Measurements from ENCODE around the gene SZRD1. TPM values are rescaled to one million over a fixed set of nuclear protein-coding genes. Genes with fewer than 3 reads are reported as not detected.

Gene SZRD1
- total and polyA plus RNA-seq, 2 of the 8 experiments (the other 6 are each of a cell fraction or from before 2014, with no cell fraction given) = 97.8 to 108 TPM

GRCh38 chr1:16380868-16381267 is 13.8 kb downstream of the SZRD1 start:
- Histone ChIP-seq H3K27me3 (replicated peaks in 1 of 4; ENCODE audit: control insufficient read depth in 3 of 4, extremely low read depth in 1 of 4, insufficient read depth in 3 of 4, low read length in 3 of 4) (no peaks in the 10 kb centered on the region), H3K23me2 (ENCODE audit: low read depth, low read length) (no peaks in the 10 kb centered on the region), H3K4me3 (ENCODE audit: extremely low read depth in 1 of 4, insufficient read depth in 2 of 4, low read depth in 3 of 4, low read length in 4 of 4) (no peak overlapping the region), H2BK20ac (ENCODE audit: low read length) (no peak overlapping the region), H3K23ac (ENCODE audit: insufficient read length) (no peak overlapping the region), H3K79me1 (ENCODE audit: low read depth, low read length) (peaks cover 10% of the 10 kb centered on the region), H2BK120ac (replicated peaks; ENCODE audit: low read depth, low read length) (no peak overlapping the region), H3K56ac (replicated peaks; ENCODE audit: insufficient read length, low read depth, low read length) (no peak overlapping the region), H2BK15ac (ENCODE audit: low read length) (no peak overlapping the region), H2AK5ac (ENCODE audit: low read depth, low read length) (no peak overlapping the region), H3K27ac (ENCODE audit: low read depth, low read length) (no peak overlapping the region), H3K36me3 (ENCODE audit: control insufficient read depth in 2 of 4, insufficient read depth in 4 of 4, low read length in 3 of 4) (no peaks in the 10 kb centered on the region), H3K4me2 (ENCODE audit: insufficient read depth in 1 of 2, low read depth in 2 of 2, low read length in 2 of 2) (no peak overlapping the region), H2BK5ac (ENCODE audit: low read depth, low read length) (no peak overlapping the region), H4K8ac (ENCODE audit: extremely low read depth, insufficient read depth, low read length) (no peak overlapping the region), H3K9ac (replicated peaks in 1 of 4; ENCODE audit: extremely low read depth in 1 of 4, low read depth in 3 of 4, low read length in 3 of 4) (no peak overlapping the region), H4K91ac (replicated peaks; ENCODE audit: insufficient read length, low read length) (no peak overlapping the region), H3K18ac (ENCODE audit: extremely low read depth, low read length) (no peak overlapping the region), H2AFZ (ENCODE audit: low read length) (no peak overlapping the region), H3K14ac (ENCODE audit: insufficient read length) (no peak overlapping the region), H2BK12ac (ENCODE audit: low read depth, low read length) (no peak overlapping the region), H3K4ac (replicated peaks; ENCODE audit: insufficient read length, low read depth, low read length) (no peak overlapping the region), H4K5ac (ENCODE audit: insufficient read length, low read depth, low read length) (no peak overlapping the region), H4K20me1 (replicated peaks in 1 of 2; ENCODE audit: control insufficient read depth in 1 of 2, insufficient read depth in 2 of 2, low read length in 2 of 2) (peaks cover 20 to 38% of the 10 kb centered on the region in 2 experiments), H3K4me1 (replicated peaks in 1 of 4; ENCODE audit: control insufficient read depth in 3 of 4, insufficient read depth in 4 of 4, low read length in 3 of 4) (peaks cover 6 to 16% (median 13%) of the 10 kb centered on the region in 4 experiments), H3K9me3 (ENCODE audit: insufficient read depth in 2 of 2, low read depth in 1 of 2, low read length in 1 of 2) (no peaks in the 10 kb centered on the region), H3K79me2 (ENCODE audit: control insufficient read depth in 1 of 2, insufficient read depth in 2 of 2, low read length in 2 of 2) (peaks cover 23 to 95% of the 10 kb centered on the region in 2 experiments)
- FAIRE-seq = no peak
- POLR2A ChIA-PET (ENCODE audit: partially characterized antibody) = interaction anchor here (0.7 to 1.9 kb wide), 4 partner anchors 11 to 81 kb away, joined by 3 to 6 read pairs (median 4); partner anchors contain the start of gene SZRD1
- WGBS, 2 experiments (ENCODE audit: extremely low coverage in 1 of 2, insufficient coverage in 1 of 2, insufficient read length in 1 of 2, insufficient replicate concordance in 2 of 2, low coverage in 1 of 2, low lambda C conversion rate in 2 of 2, missing lambda C conversion rate in 1 of 2) = 63% methylated on average over 3 of the region's 4 CpGs; no CpG with 5 or more reads in 1 of the 2 experiments
- CTCF ChIA-PET (ENCODE audit: partially characterized antibody) = interaction anchor here (0.6 to 1.6 kb wide), 7 partner anchors 13 to 245 kb away, joined by 3 to 5 read pairs (median 3); no protein-coding TSS in a partner anchor
- no peak for DNase-seq (ENCODE audit: low read depth in 1 of 2, low spot score in 2 of 2)
- no peak for TF ChIP-seq ZNF274 (IDR thresholded peaks at IDR 0.05; ENCODE audit: borderline replicate concordance, extremely low read depth, low read length)
- no peak for TF ChIP-seq CBX8 (IDR thresholded peaks at IDR 0.05; ENCODE audit: borderline replicate concordance, low read depth, low read length)
- TF ChIP-seq KDM5A (IDR thresholded peaks at IDR 0.05; ENCODE audit: low read length) = no peak
- TF ChIP-seq ATF3 (IDR thresholded peaks at IDR 0.05; ENCODE audit: insufficient read depth, low read depth, low read length) = no peak
- TF ChIP-seq TCF12 (IDR thresholded peaks at IDR 0.05; ENCODE audit: low read depth, low read length) = no peak
- TF ChIP-seq CREB1 (IDR thresholded peaks at IDR 0.05) = no peak
- TF ChIP-seq RAD21 (IDR thresholded peaks at IDR 0.05 in 1 of 2, conservative IDR thresholded peaks at IDR 0.05 in 1 of 2; ENCODE audit: low read depth in 2 of 2, low read length in 2 of 2) = no peak
- no peak for TF ChIP-seq RNF2 (IDR thresholded peaks at IDR 0.05; ENCODE audit: borderline replicate concordance, low read depth, low read length, missing control alignments, poor library complexity, severe bottlenecking)
- no peak for TF ChIP-seq BCL11A (IDR thresholded peaks at IDR 0.05; ENCODE audit: low read depth in 2 of 2, low read length in 2 of 2)
- TF ChIP-seq RXRA (IDR thresholded peaks at IDR 0.05; ENCODE audit: insufficient read depth, low read depth, low read length) = no peak
- TF ChIP-seq PHF8 (conservative IDR thresholded peaks at IDR 0.05; ENCODE audit: low read depth, low read length) = no peak
- no peak for TF ChIP-seq JUN (IDR thresholded peaks at IDR 0.05; ENCODE audit: low read depth, low read length)
- TF ChIP-seq RBBP5 (IDR thresholded peaks at IDR 0.05; ENCODE audit: borderline replicate concordance, low read depth, low read length) = no peak

Data from H1 (cell line).